ENCODE data around the gene JTB.
A peak's percentile ranks its signal among the peaks of the same experiment; 100 is the strongest.

Gene JTB

DNA sequence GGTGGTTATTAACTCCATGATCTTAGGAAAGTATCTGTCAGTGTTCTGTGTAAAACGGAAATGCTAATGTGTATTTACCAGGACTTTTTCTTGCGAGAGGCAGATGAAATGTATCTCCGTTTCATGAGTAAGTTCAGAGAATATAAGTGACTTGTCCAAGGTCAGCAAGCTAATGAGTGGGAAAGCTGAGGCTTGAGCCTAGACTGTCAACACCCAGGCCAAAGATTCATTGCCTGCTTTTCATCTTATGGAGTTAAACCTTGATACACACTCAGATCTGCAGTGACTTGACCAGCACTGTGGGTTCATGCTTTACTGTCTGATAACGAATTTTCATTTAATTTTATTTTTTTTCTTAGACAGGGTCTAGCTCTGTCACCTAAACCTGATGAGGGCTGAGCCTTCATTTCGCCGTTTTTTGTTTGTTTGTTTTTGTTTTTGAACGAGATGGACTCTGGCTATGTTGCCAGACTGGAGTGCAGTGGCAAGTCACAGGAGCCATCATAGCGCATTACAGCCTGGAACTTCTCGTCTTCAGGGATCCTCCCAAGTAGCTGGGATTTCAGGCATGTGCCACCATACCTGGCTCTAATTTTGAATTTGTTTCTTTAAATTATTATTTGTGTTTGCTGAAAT, 918 bp upstream of the JTB start:
- DNase-seq (ENCODE audit: low read depth): peak; percentile 15

DNA sequence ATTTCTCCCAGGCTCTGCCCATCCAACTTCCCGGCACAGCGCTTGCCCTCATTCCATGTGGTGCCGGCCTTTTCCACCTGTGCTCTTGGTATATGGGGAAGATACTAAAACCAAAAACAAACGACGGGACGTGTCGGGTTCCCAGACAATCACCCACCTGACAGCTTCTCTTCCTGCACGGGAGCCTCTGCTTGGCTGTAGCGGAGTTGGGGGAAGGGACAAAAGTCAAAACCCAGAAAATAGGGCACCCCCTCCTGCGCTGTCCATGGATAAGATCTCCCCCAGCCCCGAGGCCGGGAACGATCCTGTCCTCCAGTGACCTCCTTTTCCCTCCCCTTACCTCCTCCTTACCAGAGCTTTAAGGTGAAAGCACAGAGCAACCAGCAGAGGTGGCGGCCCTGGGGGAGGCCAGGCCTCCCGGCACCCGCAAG, 640 bp downstream of the JTB start:
- no peak for DNase-seq (ENCODE audit: low read depth)

DNA sequence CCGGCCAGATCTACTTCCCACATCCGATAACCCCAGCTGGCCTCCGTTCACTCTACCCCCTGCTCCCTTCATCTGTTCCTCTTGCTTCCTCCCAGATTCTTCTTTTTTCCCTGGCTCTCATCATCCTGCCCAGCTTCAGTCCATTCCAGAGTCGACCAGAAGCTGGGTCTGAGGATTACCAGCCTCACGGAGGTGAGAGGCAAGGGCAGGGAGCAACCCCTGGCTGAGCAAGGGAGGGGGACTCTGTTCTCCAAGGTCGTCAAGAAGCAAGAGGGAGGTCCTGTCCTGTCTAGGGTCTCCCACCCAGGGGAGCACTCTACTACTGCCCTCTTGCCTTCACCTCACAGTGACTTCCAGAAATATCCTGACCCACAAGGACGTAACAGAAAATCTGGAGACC, 3.9 kb downstream of the JTB start:
- no peak for DNase-seq (ENCODE audit: low read depth)

DNA sequence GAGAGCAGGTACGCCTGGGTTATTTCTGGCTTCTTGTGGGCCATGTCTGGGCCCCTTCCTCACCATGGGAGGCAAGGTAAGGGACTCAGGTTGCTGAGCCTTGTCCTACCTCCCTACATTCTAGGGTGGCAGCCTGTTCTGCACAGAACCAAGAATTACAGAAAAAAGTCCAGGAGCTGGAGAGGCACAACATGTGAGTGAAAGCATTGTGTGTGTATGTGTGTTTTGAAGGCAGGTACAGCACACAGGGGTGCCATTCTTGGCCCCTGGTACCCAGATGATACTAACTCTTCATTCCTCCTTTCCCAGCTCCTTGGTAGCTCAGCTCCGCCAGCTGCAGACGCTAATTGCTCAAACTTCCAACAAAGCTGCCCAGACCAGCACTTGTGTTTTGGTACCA, 4.4 kb downstream of the JTB start:
- DNase-seq (ENCODE audit: low read depth): no peak

DNA sequence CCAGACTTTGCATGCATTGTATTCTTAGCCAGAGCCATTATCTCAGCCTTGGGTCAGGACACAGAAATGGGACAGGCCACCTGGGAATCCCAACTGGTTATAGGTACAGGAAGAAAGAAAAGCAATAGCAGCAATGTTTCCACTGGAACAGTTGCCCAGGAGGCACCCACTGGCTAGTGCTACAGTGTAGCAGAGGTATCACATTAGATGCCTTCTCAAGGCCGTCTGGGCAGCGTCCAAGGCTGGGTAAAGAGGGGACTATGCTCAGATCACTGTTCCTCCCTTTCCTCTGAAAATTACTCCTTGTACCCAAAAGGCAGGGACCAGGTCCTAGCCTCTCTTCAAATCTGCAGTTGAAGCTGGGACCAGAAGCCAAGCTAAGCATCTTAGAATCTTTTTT, 7.1 kb downstream of the JTB start:
- DNase-seq (ENCODE audit: low read depth): no peak

DNA sequence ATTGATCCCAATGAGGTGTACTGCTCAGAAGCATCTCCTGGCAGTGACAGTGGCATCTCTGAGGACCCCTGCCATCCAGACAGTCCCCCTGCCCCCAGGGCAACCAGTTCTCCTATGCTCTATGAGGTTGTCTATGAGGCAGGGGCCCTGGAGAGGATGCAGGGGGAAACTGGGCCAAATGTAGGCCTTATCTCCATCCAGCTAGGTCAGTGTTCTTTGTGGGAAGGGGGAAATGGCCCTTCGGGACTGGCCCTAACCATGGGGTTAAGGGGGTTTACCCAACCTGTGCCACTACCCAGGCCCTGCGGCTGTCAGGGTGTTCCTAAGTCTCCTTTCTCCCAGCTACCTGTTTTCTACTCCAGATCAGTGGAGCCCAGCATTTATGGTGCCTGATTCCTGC, 8.5 kb downstream of the JTB start:
- no peak for DNase-seq (ENCODE audit: low read depth)

DNA sequence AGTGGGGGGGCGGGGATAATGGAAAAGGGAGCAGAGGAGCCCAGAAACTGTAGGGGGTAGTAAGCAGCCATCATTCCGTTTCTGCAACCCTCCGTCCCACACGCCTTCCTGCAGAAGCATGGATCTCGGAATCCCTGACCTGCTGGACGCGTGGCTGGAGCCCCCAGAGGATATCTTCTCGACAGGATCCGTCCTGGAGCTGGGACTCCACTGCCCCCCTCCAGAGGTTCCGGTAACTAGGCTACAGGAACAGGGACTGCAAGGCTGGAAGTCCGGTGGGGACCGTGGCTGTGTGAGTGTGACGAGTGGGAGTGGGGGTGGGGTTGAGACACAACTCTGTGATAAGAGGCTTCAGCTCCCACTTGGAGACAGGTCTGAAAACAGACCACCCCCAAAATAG, 9.1 kb downstream of the JTB start:
- no peak for DNase-seq (ENCODE audit: low read depth)

DNA sequence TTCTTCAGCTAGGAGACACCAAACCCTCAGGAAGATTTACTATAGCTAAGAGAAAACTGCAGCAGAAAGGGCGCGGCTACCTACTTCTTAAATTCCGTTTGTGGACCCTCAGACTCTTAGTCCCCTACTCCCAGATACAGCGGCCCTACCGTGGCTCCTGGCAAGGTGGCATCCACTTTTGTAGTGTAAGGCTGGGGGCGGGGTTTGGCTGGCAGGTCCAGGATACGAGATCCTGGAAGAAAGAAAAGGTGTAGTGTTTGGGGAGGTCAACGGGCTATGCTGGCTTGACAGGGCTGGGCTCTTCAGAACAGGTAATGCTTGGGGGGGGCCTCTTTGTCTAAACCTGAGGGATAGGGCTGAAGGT, 9.5 kb downstream of the JTB start:
- no peak for DNase-seq (ENCODE audit: low read depth)

DNA sequence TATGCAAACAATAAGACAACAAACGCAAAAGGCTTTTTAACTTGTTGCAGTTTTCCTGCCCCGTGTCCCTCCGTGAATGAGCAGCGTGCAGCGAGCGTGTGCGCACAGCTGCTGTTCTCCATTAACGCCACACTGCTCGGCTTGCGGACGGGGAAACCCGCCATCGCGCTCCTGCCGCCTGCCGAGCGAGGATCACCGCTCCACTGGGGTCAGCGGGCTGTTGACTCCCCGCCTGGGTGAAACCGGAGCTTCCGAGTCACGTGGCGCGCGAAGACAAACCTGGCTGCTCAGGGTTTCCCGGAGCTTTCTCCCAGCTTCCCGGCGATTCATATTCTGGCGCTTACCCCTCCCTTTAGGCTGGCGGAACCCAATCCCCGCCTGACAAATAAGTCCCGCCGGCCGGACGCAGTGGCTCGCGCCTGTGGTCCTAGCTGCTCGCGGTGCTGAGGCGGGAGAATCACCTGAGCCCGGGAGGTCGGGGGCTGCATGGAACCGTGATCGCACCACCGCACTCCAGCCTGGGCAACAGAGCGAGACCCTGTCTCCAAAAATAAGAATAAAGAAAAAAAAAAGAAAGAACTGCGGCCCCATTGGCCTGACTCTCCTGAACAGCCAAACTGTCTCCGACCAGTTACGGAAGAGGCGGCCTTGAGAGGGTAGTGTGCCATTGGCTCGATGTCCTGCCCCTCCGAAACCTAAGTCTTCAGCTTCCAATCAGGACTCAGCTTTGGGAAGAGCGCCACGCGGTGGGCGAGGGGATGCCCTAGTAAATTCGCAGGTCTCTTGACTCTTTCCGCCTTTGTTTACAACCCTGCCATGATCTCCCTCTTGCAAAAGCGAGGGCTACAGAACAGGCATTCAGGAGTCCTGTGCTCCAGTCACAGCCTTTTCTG, 10.1 kb downstream of the JTB start, which contains the start of gene CREB3L4:
Gene CREB3L4, plus strand, starts transcription at position 796 of the 893 bp plus-strand sequence. CDS start 624 bp downstream, outside the sequence.
- peak; percentile 97 for DNase-seq (ENCODE audit: low read depth)

DNA sequence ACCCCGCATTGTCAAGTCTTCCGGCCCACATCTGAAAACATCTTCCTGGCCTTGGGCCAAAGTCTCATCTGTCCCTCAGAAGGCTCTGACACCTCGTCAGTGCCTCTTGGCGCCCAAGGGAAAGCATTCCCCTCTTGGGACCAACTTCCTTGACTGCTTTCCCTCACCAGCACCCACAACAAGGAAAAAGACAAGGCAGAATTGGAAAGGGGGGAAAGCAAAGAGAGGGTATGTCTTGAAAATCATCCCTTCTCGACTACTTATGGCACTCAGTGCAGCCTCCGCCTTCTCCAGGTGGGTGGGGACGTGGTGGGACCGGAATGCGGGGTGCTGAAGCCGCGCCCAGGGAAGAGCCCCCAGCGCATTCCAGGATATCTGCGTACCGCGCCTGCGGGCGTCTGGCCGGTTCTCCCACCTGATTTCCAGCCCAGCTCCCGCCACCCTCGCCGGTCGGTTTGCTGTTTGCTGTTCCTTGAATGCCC, 13.6 kb downstream of the JTB start:
- DNase-seq (ENCODE audit: low read depth): peak; percentile 54

DNA sequence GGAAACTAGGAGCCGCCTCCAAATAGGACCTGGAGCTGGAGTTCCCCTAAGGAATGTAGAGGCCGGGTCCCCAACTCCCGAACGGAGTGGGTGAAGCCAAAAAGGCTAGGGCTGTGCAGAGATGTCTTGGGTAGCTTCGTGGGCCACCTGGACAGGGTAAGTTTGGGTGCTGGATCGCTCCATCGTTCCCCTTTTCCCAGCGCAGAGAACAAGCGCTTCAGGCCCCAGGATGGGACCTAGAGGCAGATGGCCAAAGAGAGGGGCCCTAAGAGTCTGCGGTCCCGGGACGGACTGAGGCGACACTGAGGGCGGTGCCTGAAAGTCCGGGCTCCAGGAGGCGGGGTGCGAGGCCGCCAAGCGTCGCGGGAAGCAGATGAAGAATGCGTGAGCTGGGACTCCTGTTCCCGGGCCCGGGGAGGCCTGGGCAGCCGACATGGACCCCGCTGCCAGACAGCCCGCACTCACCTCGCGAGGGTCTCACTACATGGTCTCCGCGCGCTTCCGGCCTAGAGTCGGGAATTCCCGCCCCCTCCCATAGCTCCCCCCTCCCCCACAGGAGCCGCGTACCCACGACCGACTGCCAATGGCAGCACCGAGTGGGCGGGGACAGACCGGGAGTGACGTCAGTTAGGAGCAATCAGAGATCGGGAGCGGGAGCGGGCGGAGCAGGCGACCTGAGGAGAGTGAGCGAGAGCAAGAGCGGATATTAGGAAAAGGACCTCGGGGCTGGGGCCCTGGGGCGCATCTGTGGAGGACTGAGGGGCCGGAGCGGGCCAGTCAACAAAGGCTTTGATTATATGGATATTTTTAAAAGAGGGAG, 14.2 kb downstream of the JTB start, which contains the start of gene SLC39A1:
Gene SLC39A1, minus strand, starts transcription at position 508 of the 820 bp plus-strand sequence. CDS start 822 bp downstream, outside the sequence.
- peak; percentile 96 for DNase-seq (ENCODE audit: low read depth)

DNA sequence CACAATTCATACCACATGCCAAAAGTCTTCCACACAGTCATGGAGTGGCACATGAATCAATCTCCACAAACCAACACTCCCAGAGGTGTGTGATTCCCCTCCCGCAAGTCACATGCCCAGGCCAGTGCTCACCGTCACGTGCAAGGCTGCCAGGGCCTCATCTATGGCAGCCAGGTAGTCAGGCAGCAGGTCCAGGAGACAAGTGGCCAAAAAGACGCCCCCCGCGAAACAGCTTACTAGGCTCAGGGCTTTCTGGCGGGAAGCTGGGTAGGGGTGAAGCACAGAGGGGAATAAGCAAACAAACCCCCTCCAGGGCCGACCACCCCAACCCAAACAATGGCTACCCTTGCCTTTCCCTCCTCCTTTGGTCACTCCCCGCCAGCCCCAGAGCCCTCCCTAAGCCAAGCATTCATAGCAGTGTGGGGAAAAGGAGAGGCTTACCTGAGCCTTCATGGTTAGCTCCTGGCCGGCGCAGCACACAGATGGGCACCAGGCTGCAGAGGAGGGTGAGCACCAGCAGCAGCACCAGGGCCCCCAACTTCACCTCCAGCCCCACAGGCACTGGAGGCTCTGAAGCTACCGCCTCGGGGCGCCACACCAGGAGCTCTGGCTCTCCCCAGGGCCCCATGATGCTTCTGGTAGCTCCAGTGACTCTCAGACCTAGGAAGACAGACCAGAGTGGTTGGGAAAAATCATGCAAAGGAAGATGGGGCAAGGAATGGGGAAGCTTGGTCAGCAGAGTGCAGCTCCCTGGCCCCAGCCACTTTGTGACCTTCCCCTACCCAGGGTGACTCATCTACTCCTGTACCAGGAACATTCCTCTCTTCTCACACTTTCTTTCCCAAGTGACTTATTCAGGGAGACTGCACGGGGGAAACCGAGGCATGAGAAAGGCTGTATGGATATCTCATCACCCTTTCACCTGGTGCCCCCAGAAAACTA, 15.1 kb downstream of the JTB start:
- DNase-seq (ENCODE audit: low read depth): peak; percentile 84

DNA sequence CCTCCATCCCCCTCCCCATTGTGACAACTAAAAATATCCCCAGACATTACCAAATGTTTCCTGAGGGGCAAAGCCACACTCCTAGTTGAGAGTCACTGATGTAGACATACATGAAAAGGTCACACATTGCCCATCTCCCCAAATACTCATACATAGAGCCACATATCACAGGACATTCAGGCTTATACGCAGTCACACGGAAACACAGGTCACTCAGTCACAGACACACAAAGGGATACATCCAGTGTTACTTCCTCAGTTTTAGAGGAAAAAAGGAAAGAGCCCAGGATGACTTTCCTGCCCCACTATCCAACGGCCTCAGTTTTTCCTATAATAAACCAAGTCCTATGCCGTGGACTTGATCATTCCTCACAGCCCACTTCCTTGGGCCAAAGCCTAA, 16.1 kb downstream of the JTB start:
- DNase-seq (ENCODE audit: low read depth): no peak

DNA sequence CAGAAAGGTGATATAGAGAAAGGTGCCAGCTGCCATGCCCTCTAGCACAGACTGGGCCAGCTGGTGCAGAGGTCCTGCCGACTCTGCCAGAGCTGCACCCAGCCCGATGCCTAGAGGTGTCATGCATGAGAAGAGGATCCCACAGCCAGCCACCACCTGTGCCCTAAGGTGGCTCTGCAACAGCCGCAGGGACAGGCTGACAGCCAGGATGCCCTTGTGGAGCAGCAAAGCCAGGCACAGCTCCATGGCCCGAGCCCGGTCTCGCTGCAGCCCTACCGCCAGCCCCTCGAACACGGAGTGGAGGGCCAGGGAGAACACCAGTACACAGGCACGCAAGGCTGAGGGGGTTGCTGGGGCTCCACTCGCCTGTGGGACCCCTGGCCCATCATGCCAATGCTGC, 17.3 kb downstream of the JTB start:
- no peak for DNase-seq (ENCODE audit: low read depth)

DNA sequence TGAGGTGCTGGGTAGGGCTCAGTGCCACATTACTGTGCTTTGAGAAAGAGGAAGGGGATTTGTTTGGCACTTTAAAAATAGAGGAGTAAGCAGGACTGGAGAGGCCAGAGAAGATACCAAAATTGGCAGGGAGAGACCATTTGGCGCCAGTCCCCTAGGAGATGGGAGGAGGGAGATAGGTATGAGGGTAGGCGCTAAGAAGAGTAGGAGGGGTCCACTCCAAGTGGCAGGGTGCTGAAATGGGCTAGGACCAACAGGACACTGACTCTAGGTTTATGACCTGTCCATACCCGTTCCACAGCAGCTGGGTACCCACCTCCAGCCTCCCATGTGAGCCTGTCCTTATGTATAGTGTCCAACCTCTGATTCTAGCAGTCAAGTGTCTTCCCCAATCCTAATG, 18.0 kb downstream of the JTB start:
- no peak for DNase-seq (ENCODE audit: low read depth)

DNA sequence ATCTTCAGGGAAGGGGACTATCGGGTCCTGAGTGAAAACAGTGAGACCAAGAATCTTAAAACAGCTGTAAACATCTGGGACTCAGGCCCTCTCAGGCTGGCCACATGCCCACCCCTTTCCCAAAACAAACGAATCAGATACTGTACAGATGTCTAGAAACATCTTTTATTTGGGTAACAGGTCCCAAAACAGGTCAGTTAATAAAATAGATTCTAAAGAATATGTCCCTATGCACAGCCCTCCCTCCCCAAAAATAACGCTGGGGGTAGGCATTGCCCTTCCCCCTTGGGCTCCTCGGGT, 18.6 kb downstream of the JTB start:
- DNase-seq (ENCODE audit: low read depth): no peak

DNA sequence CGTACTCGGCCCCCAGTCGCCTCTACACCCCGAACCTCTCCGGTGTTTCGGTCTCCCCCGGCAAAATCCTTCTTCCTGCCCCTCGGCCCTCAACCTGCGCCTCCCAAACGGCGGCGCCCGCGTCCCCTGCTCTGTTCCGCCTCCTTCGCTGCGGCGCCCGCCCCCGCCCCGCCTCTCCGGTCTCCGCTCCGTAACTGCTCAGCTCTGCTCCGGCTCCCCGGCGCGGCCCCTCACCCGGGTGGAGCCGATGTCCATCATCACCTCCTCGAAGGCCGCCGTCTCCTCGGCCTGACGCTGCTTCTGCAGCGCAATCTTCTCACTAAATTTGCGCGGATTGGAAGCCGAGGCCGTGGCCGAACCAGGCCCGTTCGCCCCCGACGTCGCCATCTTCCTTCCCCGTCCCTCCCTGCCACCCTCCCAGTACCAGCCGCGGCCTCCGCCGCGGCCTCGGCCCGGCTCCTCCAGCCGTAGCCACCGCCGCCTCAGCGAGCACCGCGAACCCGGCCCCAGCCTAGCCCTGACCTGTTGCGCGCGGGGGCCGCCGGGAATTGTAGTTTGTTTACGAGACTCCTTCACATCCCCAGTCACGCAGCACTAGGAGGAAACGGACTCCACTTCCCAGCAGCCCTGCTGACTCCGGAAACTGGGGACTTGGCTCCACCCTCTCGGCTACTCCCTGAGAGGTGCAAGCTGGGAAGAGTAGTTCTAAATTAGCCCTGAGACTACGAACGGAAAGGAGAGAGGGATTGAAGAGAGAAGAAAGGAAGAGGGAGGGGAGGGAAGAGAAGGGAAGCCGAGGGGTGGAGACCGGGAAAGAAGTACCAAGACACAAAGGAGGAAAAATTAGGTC, 19.1 kb downstream of the JTB start, which contains the start of gene CRTC2:
Gene CRTC2, minus strand, starts transcription at position 502 of the 850 bp plus-strand sequence. Its CDS starts 115 bp downstream, at position 387.
- DNase-seq (ENCODE audit: low read depth): peak; percentile 99

DNA sequence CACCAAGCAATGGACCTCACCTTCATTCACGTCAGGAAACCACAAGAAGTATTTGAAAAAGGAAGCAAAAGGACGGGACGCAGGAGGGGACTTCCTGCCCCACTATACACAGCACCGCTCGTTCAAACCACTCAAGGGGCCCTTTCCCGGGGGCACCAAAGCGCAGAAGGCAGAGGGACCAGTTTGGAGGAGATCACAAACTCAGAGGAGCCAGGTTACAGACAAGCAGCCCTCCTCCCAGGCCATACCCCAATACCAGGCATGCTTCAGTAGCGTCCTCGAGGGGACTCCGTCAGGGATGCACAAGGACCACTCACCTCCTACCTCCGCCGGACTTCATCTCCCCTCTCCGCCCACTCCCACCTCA, 19.7 kb downstream of the JTB start:
- peak; percentile 37 for DNase-seq (ENCODE audit: low read depth)

DNA sequence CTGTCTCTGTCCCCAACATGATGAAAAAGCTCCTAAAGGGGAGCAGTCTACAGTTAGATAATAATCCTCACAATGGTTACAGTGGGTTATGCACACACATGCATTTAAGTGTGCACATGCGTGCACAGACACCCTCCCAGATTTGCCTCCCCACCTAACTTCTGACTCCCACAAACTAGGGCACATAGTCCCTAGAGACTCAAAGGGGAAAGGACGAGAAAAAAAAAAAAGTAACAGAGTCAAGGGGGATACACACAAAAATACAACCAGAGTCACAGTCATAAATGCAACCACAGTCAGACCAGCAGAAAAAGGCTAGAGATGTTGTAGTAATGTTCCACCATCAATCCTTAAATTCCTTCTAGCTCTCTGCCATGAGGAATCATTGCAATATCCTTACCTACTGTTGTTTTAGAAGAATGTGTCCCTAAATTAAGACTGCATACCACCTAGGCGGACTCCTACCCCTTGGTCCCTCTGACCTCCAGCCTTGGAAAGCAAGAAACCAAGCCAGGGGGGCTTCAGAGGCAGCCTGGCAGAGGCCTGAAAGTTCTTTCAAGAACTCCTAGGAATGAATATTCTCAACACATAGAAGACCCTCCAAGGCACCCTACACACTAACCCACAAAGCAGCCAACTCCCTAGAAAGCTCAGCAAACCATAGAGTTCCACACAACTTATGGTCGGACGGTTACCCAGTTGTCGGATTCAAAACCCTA, 20.3 kb downstream of the JTB start:
- DNase-seq (ENCODE audit: low read depth): no peak

DNA sequence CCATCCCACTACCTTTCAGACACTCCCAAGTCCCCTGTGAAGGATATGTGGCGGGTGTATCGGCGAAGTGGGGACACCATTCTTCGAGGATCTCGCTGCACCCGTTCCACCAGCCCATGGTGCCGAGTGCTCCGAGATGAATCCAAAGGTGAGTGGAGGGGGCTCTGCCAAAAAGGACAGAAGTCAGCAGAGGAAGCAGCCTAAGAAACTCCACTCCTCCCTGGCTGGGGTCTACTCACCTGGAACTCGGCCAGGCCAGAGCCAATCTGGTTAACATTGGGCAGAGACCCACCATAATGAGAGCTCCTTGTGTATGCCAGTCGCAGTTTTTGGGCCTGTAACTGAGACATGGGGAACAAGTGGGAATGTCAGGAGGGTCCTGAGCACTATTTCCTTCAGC, 22.6 kb downstream of the JTB start:
- no peak for DNase-seq (ENCODE audit: low read depth)
